Measurements from ENCODE around the gene COPS3.

- TF ChIP-seq POLR2AphosphoS5 (IDR thresholded peaks at IDR 0.05; ENCODE audit: low read depth, low read length) (no peak), CTCF (IDR thresholded peaks at IDR 0.05; ENCODE audit: control extremely low read depth in 1 of 3, insufficient read depth in 1 of 3, low read depth in 1 of 3, low read length in 3 of 3) (no peak), HDAC6 (IDR thresholded peaks at IDR 0.05; ENCODE audit: low read depth, low read length) (no peak), BRCA1 (IDR thresholded peaks at IDR 0.05; ENCODE audit: low read depth, low read length) (no peak), RXRA (IDR thresholded peaks at IDR 0.05; ENCODE audit: insufficient read depth, low read depth, low read length) (no peak), TAF7 (optimal IDR thresholded peaks at IDR 0.05; ENCODE audit: borderline replicate concordance, low read depth, low read length) (no peak), CEBPB (IDR thresholded peaks at IDR 0.05; ENCODE audit: low read depth, low read length) (no peak)
Observed at GRCh38 chr17:17236295-17237025, 44.6 kb downstream of the COPS3 start.
